ENCODE measurements around the gene HS6ST3.

HS6ST3 gene

GRCh38 chr13:96573563-96573962, 483.7 kb downstream of the HS6ST3 start:
- no peak for DNase-seq

GRCh38 chr13:96575423-96576320, 485.8 kb downstream of the HS6ST3 start:
- no peak for DNase-seq

GRCh38 chr13:96581741-96582140, 491.8 kb downstream of the HS6ST3 start:
- DNase-seq, result no peak

GRCh38 chr13:96615252-96615651, 525.3 kb downstream of the HS6ST3 start:
- DNase-seq, result no peak

- no peak for DNase-seq
Observed at GRCh38 chr13:96617528-96617927, 527.6 kb downstream of the HS6ST3 start.

GRCh38 chr13:96621634-96622183, 531.8 kb downstream of the HS6ST3 start:
- DNase-seq, result no peak

GRCh38 chr13:96629331-96629730, 539.4 kb downstream of the HS6ST3 start:
- DNase-seq, result no peak

GRCh38 chr13:96632536-96633320, 542.8 kb downstream of the HS6ST3 start:
- no peak for DNase-seq

GRCh38 chr13:96636001-96636709, 546.2 kb downstream of the HS6ST3 start:
- DNase-seq, result no peak

- no peak for DNase-seq
Observed at GRCh38 chr13:96637039-96637438, 547.1 kb downstream of the HS6ST3 start.

GRCh38 chr13:96646101-96646500, 556.2 kb downstream of the HS6ST3 start:
- no peak for DNase-seq

GRCh38 chr13:96646515-96647211, 556.8 kb downstream of the HS6ST3 start:
- DNase-seq, result no peak

- no peak for DNase-seq
Observed at GRCh38 chr13:96650301-96650886, 560.5 kb downstream of the HS6ST3 start.

GRCh38 chr13:96651598-96651997, 561.7 kb downstream of the HS6ST3 start:
- no peak for DNase-seq

GRCh38 chr13:96652506-96652905, 562.6 kb downstream of the HS6ST3 start:
- no peak for DNase-seq

- DNase-seq, result no peak
Observed at GRCh38 chr13:96661612-96662011, 571.7 kb downstream of the HS6ST3 start.

GRCh38 chr13:96662036-96662435, 572.1 kb downstream of the HS6ST3 start:
- DNase-seq, result no peak

GRCh38 chr13:96667294-96668018, 577.5 kb downstream of the HS6ST3 start:
- DNase-seq, result no peak

- no peak for DNase-seq
Observed at GRCh38 chr13:96671073-96671472, 581.2 kb downstream of the HS6ST3 start.

GRCh38 chr13:96672016-96672415, 582.1 kb downstream of the HS6ST3 start:
- no peak for DNase-seq

GRCh38 chr13:96673825-96674224, 583.9 kb downstream of the HS6ST3 start:
- no peak for DNase-seq
